GM18526 (cell line): ENCODE measurements around the gene MGRN1.

Source experiments
- POLR2A ChIP-seq: IDR thresholded peaks from 3 replicates; pipeline ENCODE4 v1.6.1; 2011; ENCODE audit not compliant: insufficient read length; ENCODE audit errors: extremely low read depth

The MGRN1 gene

GRCh38 chr16:4681471-4682083 is 57.0 kb downstream of the MGRN1 start:
- TF ChIP-seq POLR2A = no peak

- no peak for TF ChIP-seq POLR2A
Observed at GRCh38 chr16:4682084-4682591, 57.5 kb downstream of the MGRN1 start.

- TF ChIP-seq POLR2A = no peak
Observed at GRCh38 chr16:4682616-4683254, 58.1 kb downstream of the MGRN1 start.

- no peak for TF ChIP-seq POLR2A
Observed at GRCh38 chr16:4683255-4684057, 58.8 kb downstream of the MGRN1 start.

GRCh38 chr16:4684058-4684715 is 59.6 kb downstream of the MGRN1 start:
- no peak for TF ChIP-seq POLR2A

GRCh38 chr16:4684763-4685162 is 60.1 kb downstream of the MGRN1 start:
- TF ChIP-seq POLR2A = no peak

- TF ChIP-seq POLR2A = no peak
Observed at GRCh38 chr16:4685292-4685691, 60.7 kb downstream of the MGRN1 start.

GRCh38 chr16:4685776-4686496 is 61.3 kb downstream of the MGRN1 start:
- TF ChIP-seq POLR2A = no peak

- no peak for TF ChIP-seq POLR2A
Observed at GRCh38 chr16:4686497-4687210, 62.0 kb downstream of the MGRN1 start.

- no peak for TF ChIP-seq POLR2A
Observed at GRCh38 chr16:4687416-4687815, 62.8 kb downstream of the MGRN1 start.

GRCh38 chr16:4687946-4688673 is 63.5 kb downstream of the MGRN1 start:
- TF ChIP-seq POLR2A = no peak

- no peak for TF ChIP-seq POLR2A
Observed at GRCh38 chr16:4688674-4689045, 64.0 kb downstream of the MGRN1 start.

GRCh38 chr16:4689091-4689671 is 64.6 kb downstream of the MGRN1 start:
- no peak for TF ChIP-seq POLR2A
